SU-DHL-6 (cell line): Measurements from ENCODE around the gene RTN4.

Experiments
- EZH2phosphoT487 ChIP-seq: fragments of 200-600 bp; sonication (generic), shearing (Covaris generic); conservative IDR thresholded peaks from 2 replicates; pipeline ENCODE4 v1.6.1; 2018; ENCODE audit warnings: mild to moderate bottlenecking, antibody characterized with exemption, low read length, moderate library complexity, mixed read lengths
- TF ChIP-seq, protein P1 (sequence below): fragments of 200-600 bp; sonication (generic); IDR thresholded peaks from one replicate; pipeline ENCODE4 v1.5.1; 2017; ENCODE audit warnings: antibody characterized with exemption, mild to moderate bottlenecking, low read length, moderate library complexity; ENCODE audit not compliant: insufficient read depth, poor library complexity, severe bottlenecking

DNA sequence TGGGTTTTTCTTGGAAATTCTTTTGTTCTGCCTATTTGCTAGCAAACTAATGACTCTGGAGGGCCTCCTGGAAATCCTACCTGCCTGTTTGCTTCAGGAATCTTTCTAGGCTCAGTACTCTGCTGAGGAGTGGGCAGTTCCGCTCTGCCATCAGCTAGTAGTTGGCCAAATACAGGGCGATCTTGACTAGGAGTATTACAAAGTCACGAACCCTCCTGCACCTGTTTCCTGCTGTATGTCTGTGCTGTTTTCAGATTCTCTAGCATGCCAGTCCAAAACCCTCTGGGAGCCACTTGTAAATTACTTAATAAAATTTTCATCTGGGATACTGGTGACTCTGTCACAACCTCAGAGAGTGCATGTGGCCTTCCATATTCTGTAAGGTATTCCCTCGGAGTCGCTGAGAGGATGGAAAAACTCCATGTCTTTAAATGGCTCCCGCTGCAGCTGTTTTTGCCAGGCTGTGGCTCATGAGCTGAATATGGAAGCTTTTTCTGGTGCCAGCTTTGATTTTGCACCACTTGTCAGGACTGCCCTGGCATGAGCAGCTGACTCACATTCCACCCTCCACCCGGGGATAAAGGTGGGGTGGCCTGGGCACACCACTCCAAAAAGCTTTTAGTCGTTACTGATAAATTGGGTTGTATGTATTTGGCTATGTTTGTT is 123.0 kb downstream of the RTN4 start:
- TF ChIP-seq, protein P1, sequence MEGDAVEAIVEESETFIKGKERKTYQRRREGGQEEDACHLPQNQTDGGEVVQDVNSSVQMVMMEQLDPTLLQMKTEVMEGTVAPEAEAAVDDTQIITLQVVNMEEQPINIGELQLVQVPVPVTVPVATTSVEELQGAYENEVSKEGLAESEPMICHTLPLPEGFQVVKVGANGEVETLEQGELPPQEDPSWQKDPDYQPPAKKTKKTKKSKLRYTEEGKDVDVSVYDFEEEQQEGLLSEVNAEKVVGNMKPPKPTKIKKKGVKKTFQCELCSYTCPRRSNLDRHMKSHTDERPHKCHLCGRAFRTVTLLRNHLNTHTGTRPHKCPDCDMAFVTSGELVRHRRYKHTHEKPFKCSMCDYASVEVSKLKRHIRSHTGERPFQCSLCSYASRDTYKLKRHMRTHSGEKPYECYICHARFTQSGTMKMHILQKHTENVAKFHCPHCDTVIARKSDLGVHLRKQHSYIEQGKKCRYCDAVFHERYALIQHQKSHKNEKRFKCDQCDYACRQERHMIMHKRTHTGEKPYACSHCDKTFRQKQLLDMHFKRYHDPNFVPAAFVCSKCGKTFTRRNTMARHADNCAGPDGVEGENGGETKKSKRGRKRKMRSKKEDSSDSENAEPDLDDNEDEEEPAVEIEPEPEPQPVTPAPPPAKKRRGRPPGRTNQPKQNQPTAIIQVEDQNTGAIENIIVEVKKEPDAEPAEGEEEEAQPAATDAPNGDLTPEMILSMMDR: no peak
- TF ChIP-seq EZH2phosphoT487: no peak
